Spinal cord (tissue), 10 donors: ENCODE results near the gene PNMA1. TPM values are rescaled to one million over a fixed set of nuclear protein-coding genes. Genes with fewer than 3 reads are reported as not detected.

ENCODE experiments used
- DNase-seq, 6 donors: peaks; one replicate each; pipeline versions ENCODE4 v3.0.0 to v3.0.0-alpha.2; 2013 to 2015; ENCODE audit warnings: low spot score in 6 of 6, low read depth in 4 of 6
- H3K27ac ChIP-seq: one replicate; pipeline ENCODE4 v1.5.1; 2013; ENCODE audit warnings: low read depth, low read length, control low read depth
- H3K27me3 ChIP-seq: one replicate; pipeline ENCODE4 v1.6.1; 2013; ENCODE audit warnings: low read length; ENCODE audit not compliant: control insufficient read depth, insufficient read depth
- H3K36me3 ChIP-seq: one replicate; pipeline ENCODE4 v1.6.1; 2013; ENCODE audit warnings: low read length; ENCODE audit not compliant: control insufficient read depth, insufficient read depth
- H3K4me1 ChIP-seq: one replicate; pipeline ENCODE4 v1.6.1; 2013; ENCODE audit warnings: low read length; ENCODE audit not compliant: control insufficient read depth, insufficient read depth
- H3K4me3 ChIP-seq: one replicate; pipeline ENCODE4 v1.5.1; 2013; ENCODE audit warnings: low read depth, low read length, control low read depth
- H3K9me3 ChIP-seq: one replicate; pipeline ENCODE4 v1.6.1; 2013; ENCODE audit warnings: low read length; ENCODE audit not compliant: control insufficient read depth, insufficient read depth
- WGBS: methylation state at CpG from one replicate; pipeline ENCODE4 v1.1.5; 2013; ENCODE audit warnings: missing lambda C conversion rate; ENCODE audit not compliant: insufficient coverage; 5-methylcytosine and 5-hydroxymethylcytosine counted together
- polyA plus RNA-seq, 2 donors: library from polyadenylated mRNA; unstranded; fragments of 120-200 nt; gene quantifications; one replicate each; pipeline ENCODE4 v1.2.1, GENCODE V29; 2013; ENCODE audit not compliant: insufficient read length in 2 of 2
- total RNA-seq, 2 donors: library from RNA; depleted of rRNA in 1 of 2; stranded (reverse); fragments of 120-200 nt in 1 of 2; fragments of >200 nt in 1 of 2; gene quantifications; one replicate each; pipeline versions ENCODE4 v1.2.3 to v1.2.4, GENCODE V29; 2013 to 2014
- donor health status: healthy.

Gene PNMA1
- total and polyA plus RNA-seq, 4 donors = 39.5 to 282 (median 189) TPM

DNA sequence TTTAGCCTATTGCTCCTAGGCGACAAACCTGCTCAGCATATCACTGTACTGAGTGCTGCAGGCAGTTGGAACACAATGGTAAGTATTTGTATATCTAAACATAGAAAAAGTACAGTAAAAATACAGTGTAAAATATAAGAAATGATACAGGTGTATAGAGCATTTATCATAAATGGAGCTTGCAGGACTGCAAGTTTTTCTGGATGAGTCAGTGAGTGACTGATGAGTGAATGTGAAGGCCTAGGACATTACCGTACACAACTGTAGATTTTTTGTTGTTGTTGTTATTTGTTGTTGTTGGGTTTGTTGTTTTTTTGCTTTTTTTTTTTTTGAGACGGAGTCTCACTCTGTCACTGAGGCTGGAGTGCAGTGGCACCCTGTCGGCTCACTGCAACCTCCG lies 33.4 kb downstream of the PNMA1 start:
- DNase-seq = no peak
- Histone ChIP-seq H3K27ac (no peak overlapping the region), H3K4me3 (no peak overlapping the region), H3K27me3 (no peaks in the 10 kb centered on the region), H3K4me1 (no peaks in the 10 kb centered on the region), H3K9me3 (no peaks in the 10 kb centered on the region), H3K36me3 (peaks cover 8% of the 10 kb centered on the region)
- 100% methylated on average over 3 of the region's 5 CpGs for WGBS

DNA sequence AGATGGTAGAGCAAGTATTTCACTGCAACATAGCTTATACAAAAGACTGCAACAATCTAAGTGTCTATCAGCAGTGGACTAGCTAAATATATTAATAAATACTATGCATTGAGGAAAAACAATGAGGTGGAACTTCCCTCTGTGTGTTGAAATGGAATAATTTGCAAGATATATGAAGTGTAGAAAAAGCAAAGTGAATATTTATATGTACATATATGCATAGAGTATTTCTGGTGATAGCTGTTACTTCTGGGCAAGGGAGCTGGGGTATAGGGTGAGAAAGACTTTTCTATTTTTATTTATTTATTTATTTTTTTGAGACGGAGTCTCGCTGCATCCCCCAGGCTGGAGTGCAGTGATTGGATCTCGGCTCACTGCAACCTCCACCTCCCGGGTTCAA lies 35.5 kb downstream of the PNMA1 start:
- H3K4me3 ChIP-seq = no peak overlapping the region
- H3K27me3 ChIP-seq = no peaks in the 10 kb centered on the region
- no CpG with 5 or more reads among the region's 4 CpGs for WGBS
- DNase-seq = no peak
- H3K27ac ChIP-seq = no peak overlapping the region
- no peaks in the 10 kb centered on the region for H3K4me1 ChIP-seq
- no peaks in the 10 kb centered on the region for H3K9me3 ChIP-seq
- H3K36me3 ChIP-seq = peaks cover 15% of the 10 kb centered on the region

DNA sequence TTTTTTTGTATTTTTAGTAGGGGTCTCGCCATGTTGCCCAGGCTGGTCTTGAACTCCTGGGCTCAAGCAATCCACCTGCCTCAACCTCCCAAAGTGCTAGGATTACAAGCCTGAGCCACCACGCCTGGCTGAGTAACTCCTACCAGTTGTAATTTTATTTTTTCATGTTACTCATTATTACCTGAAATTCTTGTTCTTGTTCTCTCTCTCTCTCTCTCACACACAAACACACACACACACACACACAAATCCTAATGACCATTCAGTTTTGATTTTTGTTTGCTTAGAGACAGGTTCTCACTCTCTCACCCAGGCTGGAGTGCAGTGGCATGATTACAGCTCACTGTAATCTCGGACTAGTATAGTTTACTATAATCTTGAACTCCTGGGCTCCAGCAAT lies 39.2 kb downstream of the PNMA1 start:
- 100% methylated on average over 2 of the region's 3 CpGs for WGBS

GRCh38 chr14:73667854-73668253 lies 46.3 kb downstream of the PNMA1 start:
- WGBS = 91% methylated on average over 3 of the region's 3 CpGs
- Histone ChIP-seq H3K4me3 (no peak overlapping the region), H3K9me3 (no peaks in the 10 kb centered on the region), H3K36me3 (no peaks in the 10 kb centered on the region), H3K27ac (no peak overlapping the region), H3K27me3 (no peaks in the 10 kb centered on the region), H3K4me1 (no peaks in the 10 kb centered on the region)
- no peak for DNase-seq

More for the DNA sequence above, 39.2 kb downstream of the PNMA1 start:
- H3K27me3 ChIP-seq = no peaks in the 10 kb centered on the region
- H3K36me3 ChIP-seq = peaks cover 18% of the 10 kb centered on the region
- DNase-seq = no peak
- no peak overlapping the region for H3K27ac ChIP-seq
- H3K9me3 ChIP-seq = no peaks in the 10 kb centered on the region
- no peak overlapping the region for H3K4me3 ChIP-seq
- H3K4me1 ChIP-seq = no peaks in the 10 kb centered on the region

GRCh38 chr14:73666583-73666982 lies 47.6 kb downstream of the PNMA1 start:
- no peak overlapping the region for H3K27ac ChIP-seq
- WGBS = 96% methylated on average over 4 of the region's 5 CpGs
- no peaks in the 10 kb centered on the region for H3K9me3 ChIP-seq
- H3K36me3 ChIP-seq = no peaks in the 10 kb centered on the region
- no peak overlapping the region for H3K4me3 ChIP-seq
- no peak for DNase-seq
- no peaks in the 10 kb centered on the region for H3K27me3 ChIP-seq
- H3K4me1 ChIP-seq = no peaks in the 10 kb centered on the region

- WGBS = 100% methylated on average over 1 of the region's 2 CpGs
- H3K27ac ChIP-seq = no peak overlapping the region
- no peak for DNase-seq
- H3K4me1 ChIP-seq = no peaks in the 10 kb centered on the region
- no peaks in the 10 kb centered on the region for H3K9me3 ChIP-seq
- H3K27me3 ChIP-seq = no peaks in the 10 kb centered on the region
- H3K36me3 ChIP-seq = no peaks in the 10 kb centered on the region
- H3K4me3 ChIP-seq = no peak overlapping the region
These were observed 49.1 kb downstream of the PNMA1 start for GRCh38 chr14:73665130-73665529.

DNA sequence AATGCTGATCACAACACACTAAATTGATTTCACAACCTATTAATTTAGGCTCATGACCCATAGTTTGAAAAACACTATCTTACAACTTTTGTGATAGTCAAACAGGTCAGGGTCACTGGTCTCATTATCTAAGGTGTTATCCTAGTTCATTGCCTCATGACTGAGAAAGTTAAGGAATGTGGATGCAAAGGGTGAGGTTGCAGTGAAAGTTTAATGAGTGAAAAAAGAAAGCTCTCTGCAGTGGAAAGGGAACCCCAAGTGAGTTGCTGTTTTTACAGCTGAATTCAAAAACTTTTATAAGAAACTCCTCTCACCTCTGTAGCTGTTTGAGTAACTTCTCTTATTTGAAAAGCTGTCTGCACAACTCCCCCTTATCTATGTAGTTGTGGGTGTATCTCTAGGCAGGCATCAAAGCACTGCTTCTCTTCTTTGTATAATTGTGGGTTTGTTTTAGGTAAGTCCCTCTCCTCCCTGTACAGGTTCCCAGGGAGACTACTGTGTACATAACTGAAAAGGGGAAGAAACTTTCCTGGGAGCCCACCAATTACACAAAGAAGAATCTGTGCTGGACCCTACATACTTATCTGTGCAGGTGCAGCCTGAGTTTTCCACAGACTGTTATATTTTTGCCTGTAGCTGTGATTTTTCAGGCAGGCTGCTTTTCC lies 50.5 kb downstream of the PNMA1 start:
- DNase-seq = no peak
- Histone ChIP-seq H3K4me3 (no peak overlapping the region), H3K36me3 (peaks cover 3% of the 10 kb centered on the region), H3K27ac (no peak overlapping the region), H3K4me1 (no peaks in the 10 kb centered on the region), H3K27me3 (no peaks in the 10 kb centered on the region), H3K9me3 (no peaks in the 10 kb centered on the region)

- Histone ChIP-seq H3K9me3 (no peaks in the 10 kb centered on the region), H3K27me3 (no peaks in the 10 kb centered on the region), H3K36me3 (peaks cover 3% of the 10 kb centered on the region), H3K4me3 (no peak overlapping the region), H3K4me1 (no peaks in the 10 kb centered on the region), H3K27ac (no peak overlapping the region)
- WGBS = no CpG with 5 or more reads among the region's 1 CpG
- DNase-seq = no peak
These were observed 51.7 kb downstream of the PNMA1 start for GRCh38 chr14:73662487-73662943.

- H3K4me3 ChIP-seq = no peak overlapping the region
- DNase-seq = no peak
- H3K27ac ChIP-seq = no peak overlapping the region
- no peaks in the 10 kb centered on the region for H3K4me1 ChIP-seq
- peaks cover 3% of the 10 kb centered on the region for H3K36me3 ChIP-seq
- H3K9me3 ChIP-seq = no peaks in the 10 kb centered on the region
- no peaks in the 10 kb centered on the region for H3K27me3 ChIP-seq
- no CpG with 5 or more reads among the region's 2 CpGs for WGBS
These were observed 52.3 kb downstream of the PNMA1 start for GRCh38 chr14:73661872-73662271.
